Epidermal melanocyte (primary cell): ENCODE results near the gene NR2C2AP.
"Not testable (repeated sequence)": the region's sequence is repeated elsewhere in the genome, so short reads cannot be mapped to it uniquely, and the experiment has no call there.

ENCODE experiments used
- DNase-seq: peaks from one replicate; pipeline ENCODE4 v3.0.0; 2011; ENCODE audit warnings: low spot score; ENCODE audit not compliant: insufficient read length

NR2C2AP gene, protein sequence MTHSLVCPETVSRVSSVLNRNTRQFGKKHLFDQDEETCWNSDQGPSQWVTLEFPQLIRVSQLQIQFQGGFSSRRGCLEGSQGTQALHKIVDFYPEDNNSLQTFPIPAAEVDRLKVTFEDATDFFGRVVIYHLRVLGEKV

DNA sequence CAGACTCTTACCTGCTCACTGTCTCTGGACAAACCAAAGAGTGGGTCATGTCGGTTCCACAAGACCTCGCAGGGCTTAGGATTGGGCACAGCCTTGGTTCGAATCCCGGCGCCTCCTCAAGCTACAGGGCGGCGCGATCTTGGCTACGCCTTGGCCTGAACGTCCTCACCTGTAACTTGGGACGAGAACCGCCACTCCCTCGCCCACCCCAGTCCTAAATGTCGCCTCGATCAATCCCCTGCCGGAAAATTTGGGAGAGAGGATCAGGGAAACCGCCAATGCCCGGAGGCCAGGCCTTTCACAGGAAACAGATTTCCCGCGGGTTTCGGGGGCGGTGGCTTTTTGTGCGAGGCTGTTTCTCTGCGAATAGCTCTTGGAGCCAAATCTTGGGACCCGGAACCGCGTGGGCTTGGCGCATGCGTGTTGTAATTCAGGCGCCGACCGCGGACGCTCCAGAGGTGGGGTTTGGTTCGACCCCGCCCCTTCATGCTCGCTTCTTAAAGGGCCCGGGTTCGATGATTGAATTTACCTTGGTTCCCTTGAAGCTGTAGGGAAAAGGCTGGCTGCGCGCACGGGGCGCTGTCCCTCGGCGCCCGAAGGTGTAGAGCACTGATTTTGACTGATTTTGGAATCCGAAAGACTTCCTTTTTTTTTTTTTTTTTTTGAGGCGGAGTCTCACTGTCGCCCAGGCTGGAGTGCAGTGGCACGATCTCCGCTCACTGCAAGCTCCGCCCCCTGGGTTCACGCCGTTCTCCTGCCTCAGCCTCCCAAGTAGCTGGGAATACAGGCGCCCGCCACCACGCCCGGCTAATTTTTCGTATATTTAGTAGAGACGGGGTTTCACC lies at the start of gene NR2C2AP:
TSS of gene NR2C2AP (minus strand) at position 403 of the 845 bp plus-strand sequence. CDS start at position 49, 354 bp downstream.
- DNase-seq = peak; percentile 99

DNA sequence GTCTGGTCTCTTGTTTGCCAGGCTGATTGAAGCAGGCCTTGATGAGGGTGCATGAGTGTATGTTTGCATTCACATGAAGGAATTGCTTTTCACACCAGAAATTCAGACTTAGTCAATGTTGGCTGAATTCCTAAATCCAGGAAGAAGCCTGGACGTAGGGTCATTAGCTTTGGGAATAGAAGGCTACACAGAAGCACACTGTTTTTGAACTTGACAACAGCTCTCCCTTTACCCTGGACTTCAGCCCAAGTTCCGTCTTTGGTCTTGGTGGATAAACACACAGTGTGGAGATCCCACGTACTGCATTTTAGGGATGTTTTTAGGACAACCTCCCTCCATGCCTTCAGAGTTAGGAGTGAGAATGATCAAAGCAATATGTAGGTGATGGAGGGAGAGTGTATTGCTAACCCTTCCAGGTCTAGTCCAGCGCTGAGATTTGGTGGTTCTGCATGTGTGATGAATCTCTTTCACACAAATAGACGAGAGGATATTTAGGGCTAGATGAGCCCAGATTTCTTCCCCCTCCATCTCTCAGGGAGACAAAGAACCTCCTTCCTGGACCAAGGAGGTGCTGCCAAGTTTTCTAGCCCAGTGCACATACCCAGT lies 47.1 kb upstream of the NR2C2AP start:
- DNase-seq = no peak

DNA sequence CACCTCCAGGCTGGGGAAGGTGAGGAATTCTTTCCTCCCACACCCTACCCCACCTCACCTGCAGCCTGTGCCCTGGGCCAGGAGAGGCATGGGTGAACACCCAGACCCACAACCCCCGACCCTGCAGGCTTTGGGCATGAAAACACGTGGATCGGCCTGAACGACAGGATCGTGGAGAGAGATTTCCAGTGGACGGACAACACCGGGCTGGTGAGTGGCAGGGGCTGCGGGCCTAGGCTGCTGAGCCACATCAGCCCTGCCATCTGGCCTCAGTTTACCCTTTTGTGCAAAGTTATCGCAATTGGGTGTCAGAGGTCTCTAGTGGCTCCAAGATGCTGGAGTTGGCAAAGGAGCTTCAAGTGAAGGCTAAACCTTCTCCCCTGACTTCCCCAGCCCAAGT lies 37.3 kb upstream of the NR2C2AP start:
- DNase-seq = no peak

DNA sequence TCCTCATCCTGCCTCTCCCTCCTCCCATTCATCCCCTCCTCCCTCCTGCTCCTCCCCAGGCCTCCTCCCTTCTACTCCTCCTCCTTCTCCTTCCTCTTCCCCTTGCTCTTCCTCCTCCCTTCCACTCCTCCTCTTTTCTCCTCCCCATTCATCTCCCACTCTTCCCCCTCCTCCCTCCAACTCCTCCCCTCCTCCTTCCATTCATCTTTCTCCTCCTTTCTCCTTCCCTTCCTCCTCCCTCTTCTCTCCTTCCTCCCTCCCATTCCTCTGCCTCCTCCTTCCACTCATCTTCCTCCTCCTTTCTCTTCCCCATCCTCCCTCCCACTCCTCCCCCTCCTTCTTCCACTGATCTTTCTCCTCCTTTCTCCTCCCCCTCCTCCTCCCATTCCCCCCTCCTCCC lies 36.5 kb upstream of the NR2C2AP start:
- DNase-seq = no peak

DNA sequence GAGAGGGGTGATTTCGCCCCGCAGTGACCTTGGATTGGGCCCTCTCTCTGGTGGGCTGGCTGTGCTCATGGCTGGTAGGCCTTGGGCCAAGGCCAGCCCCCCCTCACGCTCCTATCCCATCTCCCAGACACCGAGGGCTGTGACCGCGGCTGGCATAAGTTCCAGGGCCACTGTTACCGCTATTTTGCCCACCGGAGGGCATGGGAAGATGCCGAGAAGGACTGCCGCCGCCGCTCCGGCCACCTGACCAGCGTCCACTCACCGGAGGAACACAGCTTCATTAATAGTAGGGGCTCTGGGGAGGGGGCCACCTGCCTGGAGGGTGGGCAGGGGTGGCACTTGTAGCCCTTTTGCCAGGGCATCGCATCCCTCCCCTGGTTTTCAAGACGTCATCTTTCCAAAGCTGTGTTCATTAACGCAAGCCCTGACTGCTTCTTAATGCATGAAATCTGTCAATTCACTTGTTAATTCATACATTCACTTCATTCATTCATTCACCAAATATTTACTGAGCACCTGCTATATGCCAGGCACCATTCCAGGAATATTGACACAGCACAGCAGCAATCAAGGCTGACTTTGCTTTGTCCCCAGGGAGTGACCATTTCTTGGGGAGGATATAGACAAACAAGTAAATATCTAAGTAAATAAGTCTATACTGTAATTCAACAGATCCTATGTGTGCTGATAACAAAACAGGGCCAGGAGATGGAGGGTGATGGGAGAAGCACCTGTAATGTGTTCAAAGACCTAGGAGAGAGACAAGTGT lies 35.1 kb upstream of the NR2C2AP start:
- DNase-seq = no peak

DNA sequence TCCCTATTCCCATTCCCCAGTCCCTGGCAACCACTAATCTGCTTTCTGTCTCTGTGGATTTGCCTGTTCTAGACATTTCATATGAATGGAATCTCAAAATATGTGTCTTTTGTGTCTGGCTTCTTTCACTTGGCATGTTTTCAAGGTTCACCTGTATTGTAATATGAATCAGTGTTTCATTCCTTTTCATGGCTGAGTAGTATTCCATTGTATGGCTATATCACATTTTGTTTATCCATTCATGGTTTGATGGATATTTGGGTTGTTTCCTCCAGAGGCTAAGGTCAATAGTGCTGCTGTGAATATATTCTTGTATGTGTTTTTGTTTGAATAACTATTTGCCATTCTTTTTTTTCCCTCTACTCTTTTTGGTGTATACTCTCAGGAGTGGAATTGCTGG lies 33.0 kb upstream of the NR2C2AP start:
- DNase-seq = no peak

DNA sequence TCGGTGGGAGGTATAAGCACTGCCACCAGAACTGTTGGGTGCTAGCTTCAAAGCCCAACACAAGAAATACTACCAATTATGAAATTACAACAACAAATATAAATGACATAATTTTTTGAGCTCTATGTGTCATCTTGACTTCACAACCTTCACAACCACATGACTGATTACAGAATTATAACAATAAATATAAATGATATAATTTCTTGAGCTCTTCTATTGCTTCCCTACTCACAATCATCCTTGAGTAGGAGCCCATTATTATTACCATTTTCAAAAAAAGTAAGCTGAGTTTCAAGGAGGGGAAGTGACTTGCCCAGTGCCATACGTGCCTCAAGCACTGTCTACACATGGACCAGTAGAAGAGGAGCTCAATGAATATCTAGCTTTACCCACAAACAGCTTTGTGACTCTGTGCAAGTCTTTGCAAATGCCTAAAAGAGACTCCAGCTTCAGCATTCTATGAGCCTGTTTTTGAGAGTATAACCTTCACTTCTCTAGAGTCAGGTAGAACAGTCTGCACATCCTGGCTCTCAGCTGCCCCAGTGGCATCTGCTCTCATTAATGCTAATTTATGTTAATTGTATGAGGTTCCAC lies 31.1 kb upstream of the NR2C2AP start:
- no peak for DNase-seq

DNA sequence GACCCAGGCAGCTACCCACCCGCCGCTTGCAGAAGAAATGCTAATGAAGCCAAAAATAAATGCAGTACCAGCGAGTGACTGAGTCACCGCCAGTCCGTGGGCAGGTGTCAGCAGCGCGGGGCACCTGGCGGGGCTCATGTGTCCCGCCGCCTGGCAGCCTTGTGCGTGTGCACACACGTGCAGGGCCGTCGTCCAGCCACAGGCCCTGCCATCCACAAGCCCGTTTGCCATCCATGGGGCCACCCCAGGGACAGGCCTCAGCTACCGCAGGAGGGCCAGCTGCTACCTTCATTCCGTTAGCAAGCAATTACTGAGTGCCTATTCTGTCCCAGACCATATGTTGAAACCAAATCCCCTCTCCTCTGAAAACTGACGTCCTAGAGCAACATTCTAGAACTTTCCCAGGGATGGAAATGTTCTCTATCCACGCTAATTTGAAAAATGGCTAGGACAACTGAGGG lies 29.1 kb upstream of the NR2C2AP start:
- DNase-seq = no peak

DNA sequence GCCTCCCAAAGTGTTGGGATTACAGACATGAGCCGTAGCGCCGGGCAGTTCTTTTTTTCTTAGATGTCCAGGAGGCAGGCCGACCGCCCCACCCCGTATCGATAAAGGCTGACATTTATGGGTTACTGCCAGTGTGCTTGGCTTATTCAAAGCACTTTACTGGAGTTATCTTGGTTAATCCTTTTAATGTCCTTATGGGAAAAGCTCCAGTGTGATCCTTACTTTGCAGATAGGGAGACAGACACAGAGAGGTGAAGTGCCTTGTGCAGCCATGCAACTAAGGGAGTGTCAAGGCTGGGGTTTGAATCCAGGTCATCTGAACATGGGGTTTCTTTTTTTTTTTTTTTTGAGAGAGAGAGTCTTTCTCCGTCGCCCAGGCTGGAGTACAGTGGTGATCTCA lies 27.8 kb upstream of the NR2C2AP start:
- no peak for DNase-seq

DNA sequence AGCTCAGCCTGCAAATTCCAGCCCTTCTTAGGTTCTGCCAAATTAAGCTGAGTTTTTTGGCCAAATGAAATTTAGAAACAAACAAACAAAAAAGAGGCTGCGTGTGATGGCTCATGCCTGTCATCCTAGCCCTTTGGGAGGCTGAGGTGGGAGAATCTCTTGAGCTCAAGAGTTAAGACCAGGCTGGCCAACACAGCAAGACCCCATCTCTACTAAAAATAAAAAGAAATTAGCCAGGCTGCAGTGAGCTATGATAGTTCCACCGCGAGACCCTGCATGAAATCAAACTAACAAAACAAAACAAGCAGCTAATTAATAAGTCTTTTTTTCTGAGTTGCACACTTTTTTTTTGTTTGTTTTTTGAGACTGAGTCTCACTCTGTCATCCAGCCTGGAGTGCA lies 26.5 kb upstream of the NR2C2AP start:
- DNase-seq = no peak

DNA sequence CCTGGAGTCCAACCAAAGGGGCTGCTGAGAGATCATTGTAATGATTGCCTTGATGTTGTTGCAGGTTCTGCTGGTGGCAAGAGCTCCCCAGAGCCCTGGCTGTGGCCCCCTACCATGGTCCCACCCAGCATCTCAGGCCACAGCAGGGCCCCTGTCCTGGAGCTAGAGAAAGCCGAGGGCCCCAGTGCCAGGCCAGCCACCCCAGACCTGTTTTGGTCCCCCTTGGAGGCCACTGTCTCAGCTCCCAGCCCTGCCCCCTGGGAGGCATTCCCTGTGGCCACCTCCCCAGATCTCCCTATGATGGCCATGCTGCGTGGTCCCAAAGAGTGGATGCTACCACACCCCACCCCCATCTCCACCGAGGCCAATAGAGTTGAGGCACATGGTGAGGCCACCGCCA lies 24.0 kb upstream of the NR2C2AP start:
- no peak for DNase-seq

DNA sequence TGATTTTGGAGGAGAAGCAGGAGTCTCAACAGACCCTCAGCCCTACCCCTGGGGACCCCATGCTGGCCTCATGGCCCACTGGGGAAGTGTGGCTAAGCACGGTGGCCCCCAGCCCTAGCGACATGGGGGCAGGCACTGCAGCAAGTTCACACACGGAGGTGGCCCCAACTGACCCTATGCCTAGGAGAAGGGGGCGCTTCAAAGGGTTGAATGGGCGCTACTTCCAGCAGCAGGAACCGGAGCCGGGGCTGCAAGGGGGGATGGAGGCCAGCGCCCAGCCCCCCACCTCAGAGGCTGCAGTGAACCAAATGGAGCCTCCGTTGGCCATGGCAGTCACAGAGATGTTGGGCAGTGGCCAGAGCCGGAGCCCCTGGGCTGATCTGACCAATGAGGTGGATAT lies 23.4 kb upstream of the NR2C2AP start:
- DNase-seq = no peak

DNA sequence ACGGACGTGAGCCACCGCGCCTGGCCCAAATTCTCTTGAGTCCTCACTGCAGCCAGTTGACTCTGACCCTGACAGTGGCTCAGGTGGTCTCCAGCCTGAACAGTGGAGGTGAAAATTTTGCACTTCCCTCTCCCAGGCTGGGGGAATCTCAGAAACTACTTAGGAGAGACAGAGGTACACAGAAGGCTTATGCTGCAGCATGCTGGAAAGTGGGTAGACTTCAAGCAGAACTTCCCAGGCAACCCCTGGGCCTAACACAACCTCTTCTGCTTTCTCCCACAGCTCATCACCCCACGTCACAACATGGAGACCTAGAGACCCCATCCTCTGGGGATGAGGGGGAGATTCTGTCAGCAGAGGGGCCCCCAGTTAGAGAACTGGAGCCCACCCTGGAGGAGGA lies 23.0 kb upstream of the NR2C2AP start:
- DNase-seq = no peak

DNA sequence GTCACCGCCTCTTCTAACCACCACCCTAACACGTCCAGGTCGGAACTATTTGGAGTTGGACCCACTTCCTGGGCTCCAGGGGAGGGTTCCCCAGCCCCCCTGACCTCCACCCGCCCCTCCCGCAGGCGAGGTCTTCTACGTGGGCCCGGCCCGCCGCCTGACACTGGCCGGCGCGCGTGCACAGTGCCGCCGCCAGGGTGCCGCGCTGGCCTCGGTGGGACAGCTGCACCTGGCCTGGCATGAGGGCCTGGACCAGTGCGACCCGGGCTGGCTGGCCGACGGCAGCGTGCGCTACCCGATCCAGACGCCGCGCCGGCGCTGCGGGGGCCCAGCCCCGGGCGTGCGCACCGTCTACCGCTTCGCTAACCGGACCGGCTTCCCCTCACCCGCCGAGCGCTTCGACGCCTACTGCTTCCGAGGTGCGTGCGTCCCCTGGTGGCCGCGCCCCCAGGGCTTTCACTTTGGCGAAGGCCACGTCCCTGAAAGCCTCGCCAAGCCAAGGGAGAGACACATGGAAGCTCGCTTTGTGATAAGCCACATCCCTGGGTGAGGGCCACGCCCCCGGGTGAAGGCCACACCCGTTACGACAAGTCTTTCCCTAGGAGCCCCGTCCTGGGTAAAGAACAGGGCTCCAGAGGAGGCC lies 21.8 kb upstream of the NR2C2AP start:
- DNase-seq = peak; percentile 85

DNA sequence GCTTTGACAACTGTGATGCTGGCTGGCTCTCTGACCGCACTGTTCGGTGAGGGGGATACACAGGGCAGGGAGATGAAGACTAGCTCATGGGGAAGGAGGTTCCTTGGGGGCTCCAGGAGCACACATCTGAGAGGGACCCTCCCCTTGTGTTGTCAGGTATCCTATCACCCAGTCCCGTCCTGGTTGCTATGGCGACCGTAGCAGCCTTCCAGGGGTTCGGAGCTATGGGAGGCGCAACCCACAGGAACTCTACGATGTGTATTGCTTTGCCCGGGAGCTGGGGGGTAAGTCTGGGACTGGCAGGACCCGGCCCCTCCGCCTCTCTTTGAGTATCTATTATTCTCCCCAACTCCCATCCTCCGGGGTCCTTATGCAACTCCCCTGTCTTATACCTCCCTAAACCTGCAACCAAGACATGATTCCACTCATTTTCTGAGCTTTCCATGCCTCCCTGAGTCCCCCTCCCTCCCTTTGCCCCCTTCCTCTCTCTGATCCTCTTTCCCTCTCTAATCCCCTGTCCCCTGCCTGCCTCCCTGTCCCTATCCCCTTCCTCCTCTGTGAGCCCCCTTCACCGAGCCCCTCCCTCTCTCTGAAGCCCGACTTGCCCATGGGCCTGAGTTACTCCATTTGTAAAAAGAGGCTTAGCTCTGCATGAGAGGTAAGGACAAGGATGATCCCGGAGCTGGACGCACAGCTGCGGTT lies 21.1 kb upstream of the NR2C2AP start:
- no peak for DNase-seq

DNA sequence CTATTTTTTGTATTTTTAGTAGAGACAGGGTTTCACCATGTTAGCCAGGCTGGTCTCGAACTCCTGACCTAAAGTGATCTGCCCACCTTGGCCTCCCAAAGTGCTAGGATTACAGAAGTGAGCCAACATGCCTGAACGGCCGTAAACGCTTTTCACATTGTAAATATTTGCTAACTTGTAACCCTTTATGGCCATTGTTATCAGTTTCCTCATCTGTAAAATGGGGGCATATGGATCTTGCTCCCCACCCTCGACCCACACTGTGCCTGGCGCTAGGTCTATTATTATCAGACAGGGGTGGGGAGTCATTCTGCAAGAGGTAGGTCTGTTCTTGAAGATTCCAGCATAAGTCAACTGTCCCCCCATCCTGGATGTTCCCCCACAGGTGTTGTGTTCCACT lies 20.4 kb upstream of the NR2C2AP start:
- no peak for DNase-seq

DNA sequence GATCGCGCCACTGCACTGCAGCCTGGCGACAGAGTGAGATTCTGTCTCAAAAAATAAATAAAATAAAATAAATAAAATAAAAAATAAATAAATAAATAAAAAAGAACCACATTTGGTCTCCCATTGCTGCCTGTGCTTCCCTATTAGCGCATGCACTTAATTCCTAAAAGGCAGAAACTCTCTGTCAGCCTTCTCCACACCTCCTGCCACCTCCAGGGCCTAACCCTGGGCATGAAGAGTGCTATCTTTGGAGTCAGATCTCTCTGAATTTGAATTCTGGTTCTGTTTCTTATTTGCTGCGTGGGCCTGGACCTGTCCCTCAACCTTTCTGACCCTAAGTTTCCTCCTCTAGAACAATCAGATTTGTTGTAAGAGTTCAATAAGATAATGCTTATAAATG lies 19.8 kb upstream of the NR2C2AP start:
- no peak for DNase-seq

DNA sequence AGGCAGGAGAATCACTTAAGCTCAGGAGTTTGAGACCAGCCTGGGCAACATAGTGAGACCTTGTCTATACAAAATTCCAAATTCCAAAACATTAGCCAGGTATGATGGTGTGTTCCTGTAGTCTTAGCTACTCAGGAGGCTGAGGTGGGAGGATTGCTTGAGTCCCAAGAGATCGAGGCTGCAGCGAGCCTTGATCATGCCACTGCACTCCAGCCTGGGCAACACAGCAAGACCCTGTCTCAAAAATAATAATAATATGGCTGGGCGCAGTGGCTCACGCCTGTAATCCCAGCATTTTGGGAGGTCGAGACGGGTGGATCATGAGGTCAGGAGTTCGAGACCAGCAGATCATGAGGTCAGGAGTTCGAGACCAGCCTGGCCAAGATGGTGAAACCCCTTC lies 17.8 kb upstream of the NR2C2AP start:
- DNase-seq = not testable (repeated sequence)

DNA sequence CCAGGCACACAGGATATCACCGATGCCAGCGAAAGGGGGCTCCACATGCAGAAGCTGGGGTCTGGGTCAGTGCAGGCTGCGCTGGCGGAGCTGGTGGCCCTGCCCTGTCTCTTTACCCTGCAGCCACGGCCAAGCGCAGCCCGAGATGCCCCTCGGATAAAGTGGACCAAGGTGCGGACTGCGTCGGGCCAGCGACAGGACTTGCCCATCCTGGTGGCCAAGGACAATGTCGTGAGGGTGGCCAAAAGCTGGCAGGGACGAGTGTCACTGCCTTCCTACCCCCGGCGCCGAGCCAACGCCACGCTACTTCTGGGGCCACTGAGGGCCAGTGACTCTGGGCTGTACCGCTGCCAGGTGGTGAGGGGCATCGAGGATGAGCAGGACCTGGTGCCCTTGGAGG lies 15.7 kb upstream of the NR2C2AP start:
- DNase-seq = no peak

DNA sequence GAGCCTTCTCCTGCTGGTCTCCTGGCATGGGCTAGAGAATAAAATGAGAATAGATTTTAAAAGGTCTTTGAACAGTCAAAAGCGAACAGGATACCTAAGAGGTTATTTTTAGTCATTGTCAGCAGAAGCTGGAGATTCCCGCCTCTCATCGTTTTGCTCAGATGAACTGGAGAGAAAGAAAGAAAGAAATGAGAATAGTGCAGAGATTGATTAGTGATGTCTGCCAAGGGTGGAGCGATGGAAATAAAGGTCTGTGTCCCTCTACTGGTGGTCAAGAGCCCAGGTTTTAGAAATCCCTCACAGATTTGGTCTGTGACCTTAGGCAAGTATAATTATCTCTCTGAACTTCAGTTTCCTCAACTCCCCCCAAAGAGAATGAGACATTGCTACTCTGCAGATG lies 13.9 kb upstream of the NR2C2AP start:
- no peak for DNase-seq
